LNCaP clone FGC (cell line): ENCODE measurements around the gene THAP7.
A peak's percentile ranks its signal among the peaks of the same experiment; 100 is the strongest.

ENCODE experiments used
- DNase-seq: peaks from one replicate; pipeline ENCODE4 v3.0.0-alpha.2; 2011; ENCODE audit warnings: low read depth
- H3K4me3 ChIP-seq: 2 replicates; pipeline ENCODE4 v1.5.1; 2011; ENCODE audit warnings: mild to moderate bottlenecking, low read depth, low read length, control low read depth
- TF ChIP-seq, protein P1 (sequence below): IDR thresholded peaks from 2 replicates; pipeline ENCODE4 v1.5.1; 2012; ENCODE audit warnings: mild to moderate bottlenecking; ENCODE audit not compliant: control insufficient read depth, insufficient read depth; ENCODE audit errors: extremely low read depth

THAP7 gene

GRCh38 chr22:20956258-20957101 is 45.4 kb downstream of the THAP7 start:
- no peak overlapping the region for H3K4me3 ChIP-seq
- TF ChIP-seq, protein P1, sequence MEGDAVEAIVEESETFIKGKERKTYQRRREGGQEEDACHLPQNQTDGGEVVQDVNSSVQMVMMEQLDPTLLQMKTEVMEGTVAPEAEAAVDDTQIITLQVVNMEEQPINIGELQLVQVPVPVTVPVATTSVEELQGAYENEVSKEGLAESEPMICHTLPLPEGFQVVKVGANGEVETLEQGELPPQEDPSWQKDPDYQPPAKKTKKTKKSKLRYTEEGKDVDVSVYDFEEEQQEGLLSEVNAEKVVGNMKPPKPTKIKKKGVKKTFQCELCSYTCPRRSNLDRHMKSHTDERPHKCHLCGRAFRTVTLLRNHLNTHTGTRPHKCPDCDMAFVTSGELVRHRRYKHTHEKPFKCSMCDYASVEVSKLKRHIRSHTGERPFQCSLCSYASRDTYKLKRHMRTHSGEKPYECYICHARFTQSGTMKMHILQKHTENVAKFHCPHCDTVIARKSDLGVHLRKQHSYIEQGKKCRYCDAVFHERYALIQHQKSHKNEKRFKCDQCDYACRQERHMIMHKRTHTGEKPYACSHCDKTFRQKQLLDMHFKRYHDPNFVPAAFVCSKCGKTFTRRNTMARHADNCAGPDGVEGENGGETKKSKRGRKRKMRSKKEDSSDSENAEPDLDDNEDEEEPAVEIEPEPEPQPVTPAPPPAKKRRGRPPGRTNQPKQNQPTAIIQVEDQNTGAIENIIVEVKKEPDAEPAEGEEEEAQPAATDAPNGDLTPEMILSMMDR = no peak

GRCh38 chr22:20955548-20955947 is 46.4 kb downstream of the THAP7 start:
- no peak for DNase-seq
- TF ChIP-seq, protein P1 = no peak
- H3K4me3 ChIP-seq = no peak overlapping the region

More at GRCh38 chr22:20956258-20957101, 45.4 kb downstream of the THAP7 start:
- DNase-seq = no peak

DNA sequence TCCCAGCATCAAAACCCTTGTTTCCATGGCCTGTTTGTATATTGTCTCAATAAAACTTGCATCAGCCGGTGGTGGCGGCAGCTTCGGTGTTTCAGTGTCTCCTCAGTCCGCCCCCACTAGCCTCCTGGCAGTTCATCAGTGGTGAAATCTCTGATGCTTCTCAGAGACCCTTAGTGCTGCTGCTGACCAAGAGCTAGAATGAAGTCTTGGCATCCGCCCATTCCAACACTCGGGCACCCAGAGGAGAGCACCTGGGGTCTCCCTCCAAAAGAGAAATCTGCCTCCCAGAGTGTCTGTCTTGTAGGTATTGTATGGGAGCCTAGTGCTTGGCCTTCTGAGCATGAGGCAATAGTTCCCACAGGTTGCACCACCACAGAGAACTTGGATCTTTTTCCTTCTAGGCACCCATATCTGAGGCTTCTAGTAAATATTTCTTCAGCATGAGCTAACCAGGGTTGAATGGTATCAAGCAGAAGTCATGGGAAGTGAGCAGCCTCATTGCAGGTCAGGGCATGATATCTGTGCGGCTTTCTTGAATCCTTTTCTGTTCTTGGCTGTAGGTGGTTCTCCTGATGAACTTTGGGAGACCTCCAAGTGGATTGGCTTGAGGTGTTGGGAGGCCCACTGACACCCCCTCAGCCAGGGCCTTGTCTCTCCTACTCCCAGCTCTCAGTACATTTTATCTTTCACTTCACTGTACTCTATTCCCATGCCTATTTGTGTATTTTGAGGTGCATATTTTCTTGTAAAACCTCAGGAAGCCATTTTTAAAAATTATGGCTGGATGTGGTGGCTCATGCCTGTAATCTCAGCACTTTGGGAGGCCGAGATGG is 48.0 kb downstream of the THAP7 start:
- no peak overlapping the region for H3K4me3 ChIP-seq

DNA sequence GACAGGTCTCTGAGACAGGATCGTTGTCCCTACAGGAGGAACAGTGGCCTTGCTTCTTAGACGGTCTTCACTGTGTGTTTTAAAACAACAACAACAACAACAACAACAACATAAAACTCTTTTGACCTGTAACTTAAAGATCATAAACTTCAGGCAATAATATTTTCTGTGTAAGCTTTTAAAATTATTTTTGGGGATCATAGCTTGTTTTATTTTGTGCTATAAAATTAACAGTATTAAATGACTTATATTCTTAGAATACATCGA is 48.6 kb downstream of the THAP7 start:
- no peak for DNase-seq
- no peak overlapping the region for H3K4me3 ChIP-seq
- TF ChIP-seq, protein P1 = no peak

More for the DNA sequence above, 48.0 kb downstream of the THAP7 start:
- TF ChIP-seq, protein P1 = no peak
- no peak for DNase-seq

DNA sequence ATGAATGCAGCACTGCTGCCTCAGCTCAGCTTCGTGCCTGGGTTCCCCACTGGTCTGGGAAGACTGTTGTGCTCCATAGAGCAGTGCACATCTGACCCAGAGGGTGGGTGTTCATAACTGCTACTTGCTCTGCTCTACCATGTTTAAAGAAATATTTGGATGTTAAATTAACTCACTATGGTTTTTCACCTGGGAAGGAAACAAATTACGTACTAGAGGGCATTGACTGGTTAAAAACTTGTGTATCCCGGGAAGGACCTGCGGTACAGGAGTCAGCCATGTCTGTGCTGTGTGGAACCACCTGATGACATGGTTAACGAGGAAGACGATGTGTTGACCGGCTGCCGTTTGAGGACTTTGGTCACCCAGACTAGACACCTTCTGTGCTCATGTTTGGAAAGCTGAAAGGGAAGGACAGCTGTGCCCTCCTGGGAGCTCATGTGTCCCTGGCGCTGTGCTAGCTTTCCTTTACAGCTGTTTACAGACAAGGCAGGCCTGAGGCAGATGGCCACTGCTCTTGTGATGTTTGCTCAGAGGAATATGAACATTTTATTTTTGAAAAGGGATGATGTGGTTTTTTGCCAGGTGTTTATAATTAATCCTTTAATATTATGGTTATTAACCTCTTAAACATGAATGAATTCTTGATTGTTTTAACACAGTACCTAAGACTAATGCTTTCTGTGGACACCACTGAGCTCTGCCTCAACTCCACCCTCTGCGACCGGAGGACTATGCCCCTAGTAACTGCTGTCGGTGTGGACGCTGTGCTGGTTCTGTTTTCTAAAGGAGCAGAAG is 49.2 kb downstream of the THAP7 start:
- TF ChIP-seq, protein P1 = no peak
- no peak overlapping the region for H3K4me3 ChIP-seq
- peak; percentile 19 for DNase-seq

- no peak for DNase-seq
- H3K4me3 ChIP-seq = no peak overlapping the region
- TF ChIP-seq, protein P1 = no peak
These were observed 50.0 kb downstream of the THAP7 start for GRCh38 chr22:20951932-20952380.
